HepG2 (cell line): Measurements from ENCODE around the gene NME7. TPM values are rescaled to one million over a fixed set of nuclear protein-coding genes. Genes with fewer than 3 reads are reported as not detected.

Experiments used
- FOXK2 ChIP-seq: fragments of 450-650 bp; IDR thresholded peaks from 2 replicates; pipeline ENCODE4 v1.6.1; 2016
- GATAD2A ChIP-seq: IDR thresholded peaks from 2 replicates; pipeline ENCODE4 v1.6.1; 2016
- HIVEP1 ChIP-seq: sonication (generic); formaldehyde crosslinking; IDR thresholded peaks from 2 replicates; pipeline ENCODE4 v1.4.0; 2020; ENCODE audit warnings: mild to moderate bottlenecking, missing genetic modification reagents
- PHB2 ChIP-seq: fragments of 450-650 bp; IDR thresholded peaks from 2 replicates; pipeline ENCODE4 v1.6.1; 2018; ENCODE audit not compliant: partially characterized antibody
- ZNF232 ChIP-seq: sonication (generic); formaldehyde crosslinking; IDR thresholded peaks from 2 replicates; pipeline ENCODE4 v1.4.0; 2020; ENCODE audit warnings: missing genetic modification reagents, borderline replicate concordance
- ZNF563 ChIP-seq: sonication (generic); formaldehyde crosslinking; IDR thresholded peaks from 2 replicates; pipeline ENCODE4 v1.8.0; 2022; ENCODE audit warnings: mild to moderate bottlenecking, moderate library complexity, missing genetic modification reagents
- ZNF709 ChIP-seq: sonication (generic); formaldehyde crosslinking; IDR thresholded peaks from 2 replicates; pipeline ENCODE4 v1.5.0; 2020; ENCODE audit warnings: mild to moderate bottlenecking, missing genetic modification reagents
- polyA plus RNA-seq, 8 experiments: library from polyadenylated mRNA; depleted of rRNA in 3 of 8; stranded (reverse) in 7 of 8; unstranded in 1 of 8; fragments of >200 nt; fragmentation: Illumina TruSeq in 4 of 8; extraction: Trizol in 4 of 8; gene quantifications; 2 replicates each; pipeline versions ENCODE4 v1.2.1 to v1.2.3, GENCODE V29; 2011 to 2016; ENCODE audit warnings: low read depth in 4 of 8, missing spikeins in 1 of 8, mixed read lengths in 1 of 8; ENCODE audit not compliant: insufficient read depth in 1 of 8
- total RNA-seq, 5 experiments: library from RNA; depleted of rRNA; stranded (reverse); fragments of >200 nt; fragmentation: Illumina TruSeq; extraction: Trizol; gene quantifications; 2 replicates each; pipeline ENCODE4 v1.2.3, GENCODE V29; 2016; ENCODE audit warnings: low read depth in 1 of 5
- TF ChIP-seq, protein P1 (sequence below): sonication (generic); formaldehyde crosslinking; IDR thresholded peaks from 2 replicates; pipeline ENCODE4 v1.9.0; 2022; ENCODE audit warnings: low read depth, missing genetic modification reagents
- TF ChIP-seq, protein P2 (sequence below): IDR thresholded peaks from 2 replicates; pipeline ENCODE4 v1.6.1; 2018; ENCODE audit warnings: missing genetic modification reagents, mild to moderate bottlenecking, missing compliant biosample characterization
- TF ChIP-seq, protein P3 (sequence below), 2 experiments: sonication (generic) in 1 of 2; formaldehyde crosslinking in 1 of 2; IDR thresholded peaks; 2 replicates each; pipeline versions ENCODE4 v1.6.1 to v1.9.0; 2014 to 2022; ENCODE audit warnings: antibody characterized with exemption in 1 of 2, borderline replicate concordance in 1 of 2, inconsistent platforms in 1 of 2, low read depth in 1 of 2, missing genetic modification reagents in 1 of 2
- TF ChIP-seq, protein P4 (sequence below): sonication (generic); formaldehyde crosslinking; IDR thresholded peaks from 2 replicates; pipeline ENCODE4 v1.9.0; 2021; ENCODE audit warnings: missing genetic modification reagents, borderline replicate concordance
- TF ChIP-seq, protein P5 (sequence below): sonication (generic); formaldehyde crosslinking; IDR thresholded peaks from 2 replicates; pipeline ENCODE4 v1.4.0; 2020; ENCODE audit warnings: missing genetic modification reagents
- TF ChIP-seq, protein P6 (sequence below): sonication (generic); formaldehyde crosslinking; IDR thresholded peaks from 2 replicates; pipeline ENCODE4 v1.9.0; 2022; ENCODE audit warnings: missing genetic modification reagents, mild to moderate bottlenecking, borderline replicate concordance

Gene NME7
- total and polyA plus RNA-seq, 2 of the 13 experiments (the other 11 are each of a cell fraction or from before 2014, with no cell fraction given): 9.4 to 22.5 TPM

DNA sequence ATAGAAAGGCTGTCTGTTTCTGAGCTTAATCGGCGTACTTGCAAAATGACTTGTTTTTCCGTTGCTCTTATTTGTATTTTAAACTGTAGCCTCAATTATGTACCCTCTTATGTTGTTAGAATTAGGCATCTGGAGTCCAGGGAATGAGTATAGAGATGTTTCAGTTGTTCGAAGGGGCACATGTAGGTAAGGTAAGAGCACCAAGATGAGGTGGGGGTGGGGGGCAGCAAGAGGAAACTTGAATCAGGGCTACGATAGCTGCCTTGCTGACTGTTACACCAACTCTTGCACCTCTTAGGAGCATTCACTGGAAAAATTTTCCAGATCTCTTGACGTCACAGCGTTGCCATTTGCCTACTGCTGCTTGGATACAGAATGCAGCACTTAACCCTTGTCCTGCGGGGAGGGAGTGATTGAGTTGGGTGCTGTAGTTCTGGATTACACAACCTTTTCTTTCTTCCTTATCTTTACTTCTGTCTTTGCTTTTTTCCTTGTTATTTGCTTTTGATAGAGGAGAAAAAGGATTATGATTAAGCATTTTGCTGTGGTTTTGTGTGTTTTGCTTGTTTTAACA is 257.9 kb downstream of the NME7 start (continued):
- TF ChIP-seq, protein P1, sequence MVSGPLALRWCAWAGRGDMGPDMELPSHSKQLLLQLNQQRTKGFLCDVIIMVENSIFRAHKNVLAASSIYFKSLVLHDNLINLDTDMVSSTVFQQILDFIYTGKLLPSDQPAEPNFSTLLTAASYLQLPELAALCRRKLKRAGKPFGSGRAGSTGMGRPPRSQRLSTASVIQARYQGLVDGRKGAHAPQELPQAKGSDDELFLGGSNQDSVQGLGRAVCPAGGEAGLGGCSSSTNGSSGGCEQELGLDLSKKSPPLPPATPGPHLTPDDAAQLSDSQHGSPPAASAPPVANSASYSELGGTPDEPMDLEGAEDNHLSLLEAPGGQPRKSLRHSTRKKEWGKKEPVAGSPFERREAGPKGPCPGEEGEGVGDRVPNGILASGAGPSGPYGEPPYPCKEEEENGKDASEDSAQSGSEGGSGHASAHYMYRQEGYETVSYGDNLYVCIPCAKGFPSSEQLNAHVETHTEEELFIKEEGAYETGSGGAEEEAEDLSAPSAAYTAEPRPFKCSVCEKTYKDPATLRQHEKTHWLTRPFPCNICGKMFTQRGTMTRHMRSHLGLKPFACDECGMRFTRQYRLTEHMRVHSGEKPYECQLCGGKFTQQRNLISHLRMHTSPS (CRISPR knock-in tag): no peak
- TF ChIP-seq ZNF709 (CRISPR knock-in tag) (no peak), ZNF232 (no peak), PHB2 (no peak), GATAD2A (CRISPR knock-in tag) (peak; percentile 78), ZNF563 (no peak), HIVEP1 (no peak), FOXK2 (no peak; the same call in 1 of the 2 replicates)
- TF ChIP-seq, protein P2, sequence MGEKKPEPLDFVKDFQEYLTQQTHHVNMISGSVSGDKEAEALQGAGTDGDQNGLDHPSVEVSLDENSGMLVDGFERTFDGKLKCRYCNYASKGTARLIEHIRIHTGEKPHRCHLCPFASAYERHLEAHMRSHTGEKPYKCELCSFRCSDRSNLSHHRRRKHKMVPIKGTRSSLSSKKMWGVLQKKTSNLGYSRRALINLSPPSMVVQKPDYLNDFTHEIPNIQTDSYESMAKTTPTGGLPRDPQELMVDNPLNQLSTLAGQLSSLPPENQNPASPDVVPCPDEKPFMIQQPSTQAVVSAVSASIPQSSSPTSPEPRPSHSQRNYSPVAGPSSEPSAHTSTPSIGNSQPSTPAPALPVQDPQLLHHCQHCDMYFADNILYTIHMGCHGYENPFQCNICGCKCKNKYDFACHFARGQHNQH (CRISPR knock-in tag): peak; percentile 25; the same call in 1 of the 2 replicates
- TF ChIP-seq, protein P3, sequence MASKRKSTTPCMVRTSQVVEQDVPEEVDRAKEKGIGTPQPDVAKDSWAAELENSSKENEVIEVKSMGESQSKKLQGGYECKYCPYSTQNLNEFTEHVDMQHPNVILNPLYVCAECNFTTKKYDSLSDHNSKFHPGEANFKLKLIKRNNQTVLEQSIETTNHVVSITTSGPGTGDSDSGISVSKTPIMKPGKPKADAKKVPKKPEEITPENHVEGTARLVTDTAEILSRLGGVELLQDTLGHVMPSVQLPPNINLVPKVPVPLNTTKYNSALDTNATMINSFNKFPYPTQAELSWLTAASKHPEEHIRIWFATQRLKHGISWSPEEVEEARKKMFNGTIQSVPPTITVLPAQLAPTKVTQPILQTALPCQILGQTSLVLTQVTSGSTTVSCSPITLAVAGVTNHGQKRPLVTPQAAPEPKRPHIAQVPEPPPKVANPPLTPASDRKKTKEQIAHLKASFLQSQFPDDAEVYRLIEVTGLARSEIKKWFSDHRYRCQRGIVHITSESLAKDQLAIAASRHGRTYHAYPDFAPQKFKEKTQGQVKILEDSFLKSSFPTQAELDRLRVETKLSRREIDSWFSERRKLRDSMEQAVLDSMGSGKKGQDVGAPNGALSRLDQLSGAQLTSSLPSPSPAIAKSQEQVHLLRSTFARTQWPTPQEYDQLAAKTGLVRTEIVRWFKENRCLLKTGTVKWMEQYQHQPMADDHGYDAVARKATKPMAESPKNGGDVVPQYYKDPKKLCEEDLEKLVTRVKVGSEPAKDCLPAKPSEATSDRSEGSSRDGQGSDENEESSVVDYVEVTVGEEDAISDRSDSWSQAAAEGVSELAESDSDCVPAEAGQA (IDR thresholded peaks at IDR 0.05; ENCODE audit: low read depth): peak; percentile 21; the same call in 1 of the 2 replicates
- TF ChIP-seq, protein P3 (CRISPR knock-in tag; IDR thresholded peaks at IDR 0.05; ENCODE audit: borderline replicate concordance): no peak
- TF ChIP-seq, protein P4, sequence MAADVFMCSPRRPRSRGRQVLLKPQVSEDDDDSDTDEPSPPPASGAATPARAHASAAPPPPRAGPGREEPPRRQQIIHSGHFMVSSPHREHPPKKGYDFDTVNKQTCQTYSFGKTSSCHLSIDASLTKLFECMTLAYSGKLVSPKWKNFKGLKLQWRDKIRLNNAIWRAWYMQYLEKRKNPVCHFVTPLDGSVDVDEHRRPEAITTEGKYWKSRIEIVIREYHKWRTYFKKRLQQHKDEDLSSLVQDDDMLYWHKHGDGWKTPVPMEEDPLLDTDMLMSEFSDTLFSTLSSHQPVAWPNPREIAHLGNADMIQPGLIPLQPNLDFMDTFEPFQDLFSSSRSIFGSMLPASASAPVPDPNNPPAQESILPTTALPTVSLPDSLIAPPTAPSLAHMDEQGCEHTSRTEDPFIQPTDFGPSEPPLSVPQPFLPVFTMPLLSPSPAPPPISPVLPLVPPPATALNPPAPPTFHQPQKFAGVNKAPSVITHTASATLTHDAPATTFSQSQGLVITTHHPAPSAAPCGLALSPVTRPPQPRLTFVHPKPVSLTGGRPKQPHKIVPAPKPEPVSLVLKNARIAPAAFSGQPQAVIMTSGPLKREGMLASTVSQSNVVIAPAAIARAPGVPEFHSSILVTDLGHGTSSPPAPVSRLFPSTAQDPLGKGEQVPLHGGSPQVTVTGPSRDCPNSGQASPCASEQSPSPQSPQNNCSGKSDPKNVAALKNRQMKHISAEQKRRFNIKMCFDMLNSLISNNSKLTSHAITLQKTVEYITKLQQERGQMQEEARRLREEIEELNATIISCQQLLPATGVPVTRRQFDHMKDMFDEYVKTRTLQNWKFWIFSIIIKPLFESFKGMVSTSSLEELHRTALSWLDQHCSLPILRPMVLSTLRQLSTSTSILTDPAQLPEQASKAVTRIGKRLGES (CRISPR knock-in tag): no peak
- TF ChIP-seq, protein P5, sequence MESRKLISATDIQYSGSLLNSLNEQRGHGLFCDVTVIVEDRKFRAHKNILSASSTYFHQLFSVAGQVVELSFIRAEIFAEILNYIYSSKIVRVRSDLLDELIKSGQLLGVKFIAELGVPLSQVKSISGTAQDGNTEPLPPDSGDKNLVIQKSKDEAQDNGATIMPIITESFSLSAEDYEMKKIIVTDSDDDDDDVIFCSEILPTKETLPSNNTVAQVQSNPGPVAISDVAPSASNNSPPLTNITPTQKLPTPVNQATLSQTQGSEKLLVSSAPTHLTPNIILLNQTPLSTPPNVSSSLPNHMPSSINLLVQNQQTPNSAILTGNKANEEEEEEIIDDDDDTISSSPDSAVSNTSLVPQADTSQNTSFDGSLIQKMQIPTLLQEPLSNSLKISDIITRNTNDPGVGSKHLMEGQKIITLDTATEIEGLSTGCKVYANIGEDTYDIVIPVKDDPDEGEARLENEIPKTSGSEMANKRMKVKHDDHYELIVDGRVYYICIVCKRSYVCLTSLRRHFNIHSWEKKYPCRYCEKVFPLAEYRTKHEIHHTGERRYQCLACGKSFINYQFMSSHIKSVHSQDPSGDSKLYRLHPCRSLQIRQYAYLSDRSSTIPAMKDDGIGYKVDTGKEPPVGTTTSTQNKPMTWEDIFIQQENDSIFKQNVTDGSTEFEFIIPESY (CRISPR knock-in tag): no peak
- TF ChIP-seq, protein P6, sequence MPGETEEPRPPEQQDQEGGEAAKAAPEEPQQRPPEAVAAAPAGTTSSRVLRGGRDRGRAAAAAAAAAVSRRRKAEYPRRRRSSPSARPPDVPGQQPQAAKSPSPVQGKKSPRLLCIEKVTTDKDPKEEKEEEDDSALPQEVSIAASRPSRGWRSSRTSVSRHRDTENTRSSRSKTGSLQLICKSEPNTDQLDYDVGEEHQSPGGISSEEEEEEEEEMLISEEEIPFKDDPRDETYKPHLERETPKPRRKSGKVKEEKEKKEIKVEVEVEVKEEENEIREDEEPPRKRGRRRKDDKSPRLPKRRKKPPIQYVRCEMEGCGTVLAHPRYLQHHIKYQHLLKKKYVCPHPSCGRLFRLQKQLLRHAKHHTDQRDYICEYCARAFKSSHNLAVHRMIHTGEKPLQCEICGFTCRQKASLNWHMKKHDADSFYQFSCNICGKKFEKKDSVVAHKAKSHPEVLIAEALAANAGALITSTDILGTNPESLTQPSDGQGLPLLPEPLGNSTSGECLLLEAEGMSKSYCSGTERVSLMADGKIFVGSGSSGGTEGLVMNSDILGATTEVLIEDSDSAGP (CRISPR knock-in tag): no peak
